GM19372 (cell line): ENCODE results near the gene GKN2.

Experiments
- ATAC-seq: cut with Tn5 transposase; IDR thresholded peaks from one replicate; pipeline ENCODE4 v1.9.1; 2021; ENCODE audit warnings: mild to moderate bottlenecking, low read depth, moderate library complexity; ENCODE audit not compliant: unreplicated experiment

Gene GKN2

DNA sequence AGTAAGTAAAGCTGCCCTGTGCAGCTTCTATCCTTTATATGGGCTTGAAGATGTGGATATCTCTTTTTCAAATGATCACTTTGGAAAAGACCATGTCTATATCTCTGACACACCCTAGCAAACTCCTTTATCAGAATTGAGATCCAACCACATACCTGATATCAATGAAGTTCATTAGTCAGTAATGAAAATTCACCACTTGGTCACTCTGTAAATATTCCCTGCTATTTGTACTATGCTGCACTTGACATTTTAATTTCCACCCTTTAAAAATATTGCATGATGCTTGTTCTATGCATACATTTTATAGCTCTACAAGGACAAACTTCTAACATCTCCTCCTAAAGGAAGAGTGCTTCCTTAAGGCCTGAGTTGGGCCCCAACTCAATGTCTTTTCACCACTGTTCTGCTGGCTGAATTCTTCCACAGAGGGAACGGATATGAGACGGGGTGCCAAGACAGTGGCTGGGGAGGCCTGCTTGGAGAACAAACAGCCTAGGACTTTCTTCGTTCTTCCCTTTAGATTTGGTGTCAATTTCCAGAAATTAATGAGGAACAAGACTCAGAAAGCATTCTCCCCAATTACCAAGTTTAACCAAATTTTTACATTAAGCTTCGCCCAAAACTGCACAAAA is at the start of gene GKN2:
TSS of gene GKN2 (minus strand) at position 7 of the 635 bp plus-strand sequence. CDS start 32 bp downstream, outside the sequence.
- no peak for ATAC-seq

DNA sequence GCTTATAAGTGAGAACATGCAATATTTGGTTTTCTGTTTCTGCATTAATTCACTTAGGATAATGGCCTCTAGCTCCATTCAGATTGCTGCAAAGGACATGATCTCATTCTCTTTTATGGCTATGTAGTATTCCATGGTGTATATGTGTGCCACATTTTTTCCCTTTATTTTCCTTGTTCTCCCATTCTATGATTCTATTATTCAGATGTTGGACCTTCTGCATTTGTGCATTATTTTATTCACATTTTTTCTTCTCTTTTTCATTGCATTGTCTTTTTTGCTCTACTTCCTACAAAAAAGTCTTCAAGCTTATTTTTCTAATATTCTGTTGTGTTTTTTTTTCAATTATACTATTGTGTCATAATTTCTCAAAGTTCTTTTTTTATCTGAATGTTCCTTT is 49.2 kb upstream of the GKN2 start:
- ATAC-seq, result no peak

GRCh38 chr2:68997401-68997800 is 44.7 kb upstream of the GKN2 start:
- no peak for ATAC-seq

GRCh38 chr2:68995916-68996315 is 43.2 kb upstream of the GKN2 start:
- ATAC-seq, result no peak

DNA sequence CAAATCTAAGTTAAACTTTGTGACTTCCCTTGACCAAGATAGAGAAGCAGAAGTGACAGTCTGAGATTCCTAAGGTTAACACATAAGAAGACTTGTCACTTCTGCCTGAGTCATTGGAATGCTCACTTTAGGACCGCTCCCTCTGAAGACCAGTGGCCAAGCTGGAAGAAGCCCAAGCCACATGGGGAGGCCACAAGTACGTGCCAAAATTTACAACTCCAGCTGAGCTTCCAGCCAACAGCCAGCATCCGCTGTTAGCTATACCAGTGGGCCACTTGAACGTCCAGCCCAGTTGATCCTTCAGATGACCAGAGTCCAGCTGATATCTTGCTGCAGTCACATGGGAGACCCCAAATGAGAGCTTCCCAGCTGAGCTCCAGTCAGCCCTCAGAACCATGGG is 42.2 kb upstream of the GKN2 start:
- ATAC-seq, result no peak

DNA sequence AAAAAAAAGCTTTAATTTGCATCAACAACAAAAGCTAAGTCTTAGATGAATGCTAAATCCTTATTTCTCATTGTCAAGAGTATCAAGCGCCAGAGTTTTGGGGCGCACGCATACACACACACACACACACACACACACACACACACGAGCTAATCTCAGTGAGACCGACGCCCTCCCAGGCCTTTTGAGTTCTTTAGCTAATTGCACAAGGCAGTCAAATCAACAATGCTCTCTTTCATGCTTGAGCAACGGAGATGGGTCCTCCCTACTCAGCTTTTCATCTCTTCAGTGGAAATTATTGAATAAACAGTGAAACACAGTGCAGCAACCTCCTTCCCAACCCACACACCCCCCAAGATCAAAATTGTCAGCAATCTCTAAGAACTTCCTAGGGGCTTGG is 41.0 kb upstream of the GKN2 start:
- ATAC-seq, result no peak

- ATAC-seq, result no peak
Observed at GRCh38 chr2:68992933-68993332, 40.2 kb upstream of the GKN2 start.

- no peak for ATAC-seq
Observed at GRCh38 chr2:68992341-68992740, 39.6 kb upstream of the GKN2 start.

DNA sequence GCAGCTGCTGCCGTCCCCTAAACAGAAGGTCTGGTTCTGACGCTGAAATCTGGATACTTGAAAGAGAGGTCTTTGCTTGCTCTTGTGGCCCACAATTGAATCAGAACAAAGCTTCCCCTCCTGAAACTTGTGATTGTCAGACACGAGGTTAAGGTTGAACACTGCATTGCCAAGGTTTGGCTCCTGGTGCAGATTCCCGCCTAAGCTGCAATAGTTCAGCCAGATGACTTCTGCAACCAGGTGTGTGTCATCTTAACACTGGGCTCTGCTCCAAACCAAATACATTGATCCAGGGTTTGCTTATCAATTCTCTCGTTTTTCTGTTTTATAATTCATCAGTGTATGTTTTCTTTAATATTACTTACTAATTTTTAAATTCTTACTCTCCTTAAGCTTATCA is 36.3 kb upstream of the GKN2 start:
- no peak for ATAC-seq

- ATAC-seq, result no peak
Observed at GRCh38 chr2:68987021-68987503, 34.4 kb upstream of the GKN2 start.

DNA sequence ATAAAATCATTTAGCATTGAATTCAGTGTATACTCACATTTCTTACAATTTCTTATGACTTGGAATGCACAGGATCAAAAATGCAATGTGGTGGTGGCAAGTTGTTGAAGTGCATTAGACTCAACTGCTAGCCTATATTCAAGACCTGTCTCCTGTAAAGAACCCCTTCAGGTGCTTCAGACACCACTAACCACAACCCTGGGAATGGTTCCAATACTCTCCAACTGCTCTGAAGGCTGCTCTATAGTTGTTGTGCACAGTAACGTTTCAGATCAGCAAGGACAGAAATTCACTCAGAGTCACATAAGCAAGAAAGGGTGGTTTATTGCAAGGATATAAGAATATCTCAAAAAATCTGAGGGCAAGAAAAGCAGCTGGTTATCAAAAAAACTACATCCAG is 28.3 kb upstream of the GKN2 start:
- ATAC-seq, result no peak

GRCh38 chr2:68978098-68978497 is 25.4 kb upstream of the GKN2 start:
- ATAC-seq, result no peak

DNA sequence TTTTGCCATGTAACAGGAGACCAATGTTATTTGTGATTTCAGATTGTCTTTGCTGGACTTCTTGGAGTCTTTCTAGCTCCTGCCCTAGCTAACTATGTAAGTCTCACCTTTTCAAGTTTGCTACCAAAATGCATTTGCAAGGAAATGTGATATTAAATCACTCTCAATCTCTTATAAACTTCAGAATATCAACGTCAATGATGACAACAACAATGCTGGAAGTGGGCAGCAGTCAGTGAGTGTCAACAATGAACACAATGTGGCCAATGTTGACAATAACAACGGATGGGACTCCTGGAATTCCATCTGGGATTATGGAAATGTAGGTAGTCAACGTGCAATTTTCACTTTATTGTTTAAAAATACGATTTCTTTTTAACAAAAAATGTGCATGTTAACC is 24.8 kb upstream of the GKN2 start:
- ATAC-seq, result no peak

DNA sequence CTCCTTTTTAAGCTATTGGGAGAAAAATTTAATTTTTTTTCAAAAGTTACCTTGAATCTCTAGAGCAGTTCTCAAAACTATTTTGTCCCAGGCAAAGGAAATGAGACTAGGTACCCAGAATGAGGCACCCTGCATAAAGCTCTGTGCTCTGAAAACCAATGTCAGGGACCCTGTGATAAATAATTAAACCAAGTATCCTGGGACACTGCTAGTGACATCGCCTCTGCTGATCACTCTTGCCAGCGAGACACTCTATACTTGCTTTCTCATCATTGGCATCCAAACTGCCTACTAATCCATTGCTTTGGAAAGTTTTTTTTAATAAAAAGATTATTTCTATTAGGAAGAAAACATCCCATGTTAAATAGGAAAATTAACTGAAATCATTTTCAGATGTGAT is 23.2 kb upstream of the GKN2 start:
- ATAC-seq, result no peak

DNA sequence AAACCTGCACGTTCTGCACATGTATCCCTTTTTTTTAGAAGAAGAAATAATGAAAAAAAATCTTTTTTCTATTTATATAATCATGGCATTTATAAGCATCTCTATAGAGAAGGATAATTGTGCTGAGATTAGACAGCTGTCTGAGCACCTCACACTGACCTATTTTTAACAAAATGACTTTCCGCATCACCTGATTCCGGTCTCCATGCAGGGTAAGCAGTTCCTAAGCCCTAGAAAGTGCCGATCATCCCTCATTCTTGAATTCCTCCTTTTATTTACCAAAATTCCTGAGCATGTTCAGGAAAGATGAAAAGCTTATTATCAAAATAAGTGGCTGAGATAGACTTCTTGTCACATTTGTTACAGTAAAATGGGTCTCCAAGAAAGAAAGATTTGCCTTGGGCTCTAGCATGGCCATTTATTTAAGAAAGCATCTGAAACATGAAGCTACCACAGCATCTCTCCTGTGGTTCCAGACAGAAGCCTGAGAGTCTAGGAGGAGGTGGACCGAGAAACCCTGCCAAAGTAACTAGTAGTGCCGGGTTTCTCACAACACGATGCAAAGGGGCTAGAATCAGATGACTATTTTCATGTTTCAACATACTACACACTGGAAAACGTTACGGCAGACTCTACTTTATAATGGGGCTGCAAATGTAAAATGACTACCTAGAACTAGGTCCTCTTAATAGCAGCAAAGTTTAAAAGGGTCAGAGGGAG is 22.4 kb upstream of the GKN2 start:
- ATAC-seq, result no peak

DNA sequence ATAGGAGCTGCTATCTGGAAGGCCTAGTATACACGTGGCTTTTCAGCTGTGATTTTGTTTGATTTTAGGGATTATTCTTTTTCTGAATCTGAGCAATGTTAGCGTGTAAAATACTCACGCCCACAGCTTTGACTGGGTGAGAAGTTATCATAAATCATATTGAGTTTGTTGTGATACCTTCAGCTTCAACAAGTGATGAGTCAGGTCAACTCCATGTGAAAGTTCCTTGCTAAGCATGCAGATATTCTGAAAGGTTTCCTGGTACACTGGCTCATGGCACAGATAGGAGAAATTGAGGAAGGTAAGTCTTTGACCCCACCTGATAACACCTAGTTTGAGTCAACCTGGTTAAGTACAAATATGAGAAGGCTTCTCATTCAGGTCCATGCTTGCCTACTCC is 21.6 kb upstream of the GKN2 start, which contains the start of gene GKN1:
TSS of gene GKN1 (plus strand) at position 386 of the 400 bp plus-strand sequence. CDS start 42 bp downstream, outside the sequence.
- no peak for ATAC-seq

DNA sequence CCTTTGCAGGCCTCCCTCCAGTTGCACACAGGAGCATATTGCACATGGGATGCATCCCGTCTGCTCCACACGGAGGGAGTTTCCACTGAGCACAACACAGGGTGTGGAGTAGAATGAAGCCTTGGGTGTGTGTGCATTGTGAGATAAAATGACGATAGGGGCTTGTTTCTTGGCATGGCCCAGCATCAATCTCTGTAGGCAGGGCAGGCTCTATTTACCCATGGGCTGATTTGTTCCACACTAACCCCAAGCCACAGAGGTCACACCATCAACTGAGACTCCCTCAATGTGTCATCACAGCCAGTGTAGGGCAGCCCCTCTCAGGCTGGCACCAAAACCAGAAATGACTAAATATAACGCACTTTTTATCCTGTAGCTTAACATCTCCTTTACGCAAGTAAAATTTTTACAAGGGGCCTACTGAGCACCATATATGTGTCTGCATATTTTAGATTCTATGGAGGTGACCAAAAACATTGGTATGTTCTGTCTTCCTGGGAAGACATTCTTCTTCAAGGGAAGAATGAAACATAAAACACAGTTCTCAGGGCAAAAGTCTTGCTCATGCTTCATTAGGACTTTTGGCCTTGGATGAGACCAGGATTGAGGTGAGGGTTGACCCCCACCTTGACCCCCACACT is 19.0 kb upstream of the GKN2 start:
- ATAC-seq, result no peak

- ATAC-seq, result no peak
Observed at GRCh38 chr2:68970566-68971265, 18.0 kb upstream of the GKN2 start.

- no peak for ATAC-seq
Observed at GRCh38 chr2:68969736-68970490, 17.2 kb upstream of the GKN2 start.

DNA sequence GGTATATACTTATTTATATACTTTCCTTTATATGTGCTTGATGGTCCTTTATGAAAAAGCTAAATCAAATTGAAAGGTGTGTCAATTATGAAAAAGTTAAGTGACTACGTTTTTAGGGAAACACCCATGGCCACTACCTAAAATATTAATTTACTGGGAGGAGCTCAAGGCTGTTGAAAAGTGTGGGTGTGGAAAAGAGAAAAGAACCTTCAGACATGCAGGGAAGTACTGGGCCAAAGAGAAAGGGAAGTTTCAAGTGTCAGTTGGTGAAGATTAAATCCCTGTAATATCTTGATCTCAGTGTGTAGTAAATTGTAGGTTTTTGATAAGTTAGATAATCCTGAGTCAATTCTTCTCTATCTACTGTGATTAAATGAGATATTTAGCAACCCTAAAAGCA is 15.5 kb upstream of the GKN2 start:
- ATAC-seq, result no peak
